Muscle of arm (tissue), 12 donors: ENCODE results near the gene YIF1B. TPM values are rescaled to one million over a fixed set of nuclear protein-coding genes. Genes with fewer than 3 reads are reported as not detected.

ENCODE experiments used
- DNase-seq: peaks from one replicate; pipeline ENCODE4 v3.0.0-alpha.2; 2013
- polyA plus RNA-seq, 12 donors: library from polyadenylated mRNA; unstranded; fragments of 120-200 nt; gene quantifications; one replicate each; pipeline ENCODE4 v1.2.1, GENCODE V29; 2013; ENCODE audit not compliant: insufficient read length in 12 of 12

Gene YIF1B
- polyA plus RNA-seq, 12 donors = 13.0 to 27.2 (median 22.9) TPM; not detected in 1

GRCh38 chr19:38307597-38307996 is 8.2 kb downstream of the YIF1B start:
- DNase-seq = no peak

GRCh38 chr19:38307076-38307475 is 8.7 kb downstream of the YIF1B start:
- DNase-seq = no peak

- no peak for DNase-seq
Measured at GRCh38 chr19:38306236-38306635, 9.5 kb downstream of the YIF1B start.

GRCh38 chr19:38304866-38305429 is 10.8 kb downstream of the YIF1B start:
- DNase-seq = no peak

GRCh38 chr19:38304352-38304865 is 11.3 kb downstream of the YIF1B start:
- DNase-seq = no peak

GRCh38 chr19:38303517-38304351 is 12.0 kb downstream of the YIF1B start, which contains the start of gene C19orf33:
C19orf33 (plus strand) TSS chr19:38304251; CDS start chr19:38304262, 11 bp downstream.
- DNase-seq = no peak

GRCh38 chr19:38298821-38299680 is 16.7 kb downstream of the YIF1B start:
- no peak for DNase-seq

GRCh38 chr19:38294090-38294489 is 21.7 kb downstream of the YIF1B start:
- DNase-seq = no peak

- DNase-seq = no peak
Measured at GRCh38 chr19:38293281-38293680, 22.5 kb downstream of the YIF1B start.

GRCh38 chr19:38291855-38292254 is 23.9 kb downstream of the YIF1B start:
- DNase-seq = no peak

GRCh38 chr19:38290631-38291147 is 25.1 kb downstream of the YIF1B start:
- no peak for DNase-seq

- DNase-seq = no peak
Measured at GRCh38 chr19:38289955-38290354, 25.8 kb downstream of the YIF1B start.

- no peak for DNase-seq
Measured at GRCh38 chr19:38288123-38288855, 27.5 kb downstream of the YIF1B start.

- no peak for DNase-seq
Measured at GRCh38 chr19:38287604-38288003, 28.1 kb downstream of the YIF1B start.

GRCh38 chr19:38285567-38285966 is 30.2 kb downstream of the YIF1B start:
- DNase-seq = no peak

GRCh38 chr19:38284422-38284821 is 31.3 kb downstream of the YIF1B start:
- DNase-seq = no peak

- DNase-seq = no peak
Measured at GRCh38 chr19:38283271-38283670, 32.5 kb downstream of the YIF1B start.

GRCh38 chr19:38281811-38282566 is 33.8 kb downstream of the YIF1B start:
- no peak for DNase-seq

GRCh38 chr19:38280030-38280921 is 35.5 kb downstream of the YIF1B start:
- no peak for DNase-seq
